Brain microvascular endothelial cell (primary cell): Measurements from ENCODE around the gene PARP16.

Experiments used
- DNase-seq: peaks from one replicate; pipeline ENCODE4 v3.0.0-alpha.2; 2020
- H3K27ac ChIP-seq: fragments of 250-450 bp; sonication (Bioruptor Pico); 2 replicates; pipeline ENCODE4 v1.5.1; 2020; ENCODE audit warnings: mild to moderate bottlenecking, moderate library complexity
- H3K27me3 ChIP-seq: fragments of 250-450 bp; sonication (Bioruptor Pico); replicated peaks from 2 replicates; pipeline ENCODE4 v1.5.1; 2020; ENCODE audit warnings: mild to moderate bottlenecking
- H3K36me3 ChIP-seq: fragments of 250-450 bp; sonication (Bioruptor Pico); replicated peaks from 2 replicates; pipeline ENCODE4 v1.5.1; 2020; ENCODE audit warnings: mild to moderate bottlenecking
- H3K4me3 ChIP-seq: 2 replicates; pipeline ENCODE4 v1.5.1; 2011; ENCODE audit warnings: low read depth, mild to moderate bottlenecking, control low read depth, low read length, moderate library complexity
- in situ Hi-C: cut with HindIII; loops from 2 replicates; pipeline ENCODE4 v1.10.0; 2017; ENCODE audit warnings: low sequenced_read_pairs, low pct_ligation_motif_present
- TF ChIP-seq, protein P1 (sequence below): IDR thresholded peaks from 2 replicates; pipeline ENCODE4 v1.5.1; 2011; ENCODE audit warnings: low read depth, mild to moderate bottlenecking, moderate library complexity, low read length, control low read depth, inconsistent platforms; ENCODE audit errors: missing control alignments

Gene PARP16

DNA sequence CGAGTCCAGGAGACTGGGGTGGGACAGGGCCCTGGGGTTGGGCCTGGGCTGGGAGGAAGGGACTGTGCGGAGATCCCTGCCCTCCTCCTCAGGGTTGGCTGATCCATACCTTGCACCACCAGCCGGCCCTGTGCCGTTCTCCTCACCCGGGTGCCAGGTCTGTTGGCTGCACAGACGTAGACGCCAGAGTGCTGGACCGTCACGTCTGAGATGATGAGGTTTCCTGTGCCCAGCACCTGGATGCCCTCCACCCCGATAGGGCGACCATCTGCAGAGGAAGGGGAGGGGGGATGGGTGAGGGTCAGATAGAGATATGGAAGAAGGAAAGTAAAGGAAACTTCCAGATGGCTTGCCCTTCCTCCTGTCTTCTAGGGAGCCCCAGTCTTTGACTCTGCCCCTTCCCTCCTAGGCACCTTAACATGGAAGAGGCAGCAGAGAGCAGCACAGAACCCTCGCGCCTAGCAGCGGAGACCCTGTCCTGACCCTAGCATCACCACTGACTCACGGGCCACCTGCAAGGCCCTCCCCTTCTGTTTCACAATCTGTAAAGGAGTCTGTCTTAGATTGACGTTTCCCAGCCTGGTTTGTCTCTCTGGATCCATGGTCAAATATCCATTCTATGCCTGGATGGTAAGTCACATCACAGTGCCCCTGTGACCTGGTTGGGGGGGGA is 46.6 kb upstream of the PARP16 start:
- in situ Hi-C loops = no loop called here
- Histone ChIP-seq H3K4me3 (no peak overlapping the region), H3K27me3 (no peaks in the 10 kb centered on the region), H3K36me3 (no peaks in the 10 kb centered on the region), H3K27ac (no peak overlapping the region)
- TF ChIP-seq, protein P1, sequence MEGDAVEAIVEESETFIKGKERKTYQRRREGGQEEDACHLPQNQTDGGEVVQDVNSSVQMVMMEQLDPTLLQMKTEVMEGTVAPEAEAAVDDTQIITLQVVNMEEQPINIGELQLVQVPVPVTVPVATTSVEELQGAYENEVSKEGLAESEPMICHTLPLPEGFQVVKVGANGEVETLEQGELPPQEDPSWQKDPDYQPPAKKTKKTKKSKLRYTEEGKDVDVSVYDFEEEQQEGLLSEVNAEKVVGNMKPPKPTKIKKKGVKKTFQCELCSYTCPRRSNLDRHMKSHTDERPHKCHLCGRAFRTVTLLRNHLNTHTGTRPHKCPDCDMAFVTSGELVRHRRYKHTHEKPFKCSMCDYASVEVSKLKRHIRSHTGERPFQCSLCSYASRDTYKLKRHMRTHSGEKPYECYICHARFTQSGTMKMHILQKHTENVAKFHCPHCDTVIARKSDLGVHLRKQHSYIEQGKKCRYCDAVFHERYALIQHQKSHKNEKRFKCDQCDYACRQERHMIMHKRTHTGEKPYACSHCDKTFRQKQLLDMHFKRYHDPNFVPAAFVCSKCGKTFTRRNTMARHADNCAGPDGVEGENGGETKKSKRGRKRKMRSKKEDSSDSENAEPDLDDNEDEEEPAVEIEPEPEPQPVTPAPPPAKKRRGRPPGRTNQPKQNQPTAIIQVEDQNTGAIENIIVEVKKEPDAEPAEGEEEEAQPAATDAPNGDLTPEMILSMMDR = no peak
- DNase-seq = no peak

DNA sequence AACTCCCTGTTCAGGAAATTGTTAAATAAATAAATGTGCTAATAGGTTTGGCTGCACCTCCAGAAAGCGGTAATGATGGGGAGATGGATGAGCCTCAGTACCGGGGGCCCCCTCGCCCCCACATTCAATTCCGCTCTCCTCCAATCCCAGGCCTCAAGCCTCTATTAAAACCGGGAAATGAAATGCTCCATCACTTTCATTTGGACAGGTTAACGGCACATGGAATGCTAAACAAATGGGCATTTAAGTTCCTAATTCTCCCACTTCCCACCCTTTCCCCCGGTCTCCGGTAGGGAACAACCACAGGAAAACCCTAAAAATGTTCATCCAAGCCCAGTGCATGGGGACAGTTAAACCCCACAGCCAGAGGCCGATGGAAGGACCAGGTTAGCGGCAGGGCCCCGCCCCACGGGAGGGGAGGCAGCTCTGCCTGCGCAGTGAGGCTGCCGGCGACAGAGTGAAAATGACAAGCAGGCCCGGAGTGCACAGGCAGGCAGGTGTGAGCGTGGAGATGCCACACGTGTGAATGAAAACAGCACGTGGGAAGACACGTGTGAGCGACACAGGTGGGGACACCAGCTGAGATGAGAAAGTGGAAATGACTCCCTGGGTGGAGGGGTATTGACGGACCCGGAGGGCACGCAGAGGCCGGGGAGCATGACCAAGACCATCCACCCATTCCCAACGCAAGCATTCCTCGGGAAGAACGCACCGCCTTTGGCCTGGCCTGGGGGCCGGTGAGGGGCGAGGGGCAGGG is 45.9 kb upstream of the PARP16 start:
- TF ChIP-seq, protein P1 = no peak
- Histone ChIP-seq H3K27me3 (no peaks in the 10 kb centered on the region), H3K36me3 (no peaks in the 10 kb centered on the region), H3K4me3 (no peak overlapping the region), H3K27ac (no peak overlapping the region)
- in situ Hi-C loops = no loop called here
- DNase-seq = no peak

DNA sequence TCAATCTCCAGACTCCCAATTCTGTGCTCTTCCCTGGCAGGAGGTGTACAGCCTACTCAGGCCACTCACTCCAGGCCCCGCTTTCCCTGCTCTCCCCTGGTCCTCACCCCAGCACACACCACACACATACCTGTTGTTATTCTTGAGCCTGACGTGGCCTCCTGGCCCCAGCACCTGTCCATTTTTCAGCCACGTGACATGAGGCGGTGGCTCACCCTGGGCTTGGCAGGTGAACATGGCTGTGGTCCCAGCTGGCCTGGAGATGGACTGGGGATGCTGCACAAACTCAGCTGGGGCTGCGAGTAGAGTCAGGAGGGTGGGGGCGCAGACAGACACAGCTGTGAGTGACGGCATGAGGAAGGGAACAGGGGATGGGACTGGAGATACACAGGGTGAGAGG is 45.1 kb upstream of the PARP16 start:
- no peak for DNase-seq
- Histone ChIP-seq H3K27ac (no peak overlapping the region), H3K36me3 (no peaks in the 10 kb centered on the region), H3K27me3 (no peaks in the 10 kb centered on the region), H3K4me3 (no peak overlapping the region)
- TF ChIP-seq, protein P1 = no peak
- in situ Hi-C loops = no loop called here

DNA sequence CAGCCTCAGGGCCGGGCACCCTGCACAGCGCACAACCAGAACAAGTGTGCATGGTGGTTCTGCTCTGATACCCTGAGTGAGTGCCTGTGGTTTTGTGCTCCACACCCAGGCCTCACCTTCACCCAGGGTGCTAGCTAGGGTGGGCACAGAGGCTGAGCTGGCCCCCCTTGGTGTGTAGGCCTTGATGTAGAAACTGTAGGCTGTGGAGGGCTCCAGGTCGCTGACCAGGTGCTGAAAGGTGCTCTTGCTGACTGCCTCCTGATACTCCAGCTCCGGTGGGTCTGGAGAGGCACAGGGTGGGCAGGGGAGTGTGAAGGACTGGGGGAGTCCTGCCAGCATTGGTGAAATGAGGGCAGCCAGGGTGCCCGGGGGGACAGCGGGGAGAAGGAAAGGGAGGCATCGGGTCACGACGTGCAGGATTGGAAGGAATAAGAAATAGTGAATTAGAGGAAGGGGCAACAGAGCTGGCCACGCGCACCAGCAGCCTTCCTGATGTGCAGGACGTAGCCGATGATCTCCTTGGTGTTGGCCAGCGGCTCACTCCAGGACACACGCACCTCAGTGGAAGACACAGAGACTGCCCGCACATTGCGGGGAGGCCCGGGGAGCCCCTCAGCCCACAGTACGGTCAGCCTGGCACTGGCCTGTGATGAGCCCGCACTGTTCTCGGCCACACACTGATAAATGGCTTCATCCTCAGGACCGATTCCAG is 44.4 kb upstream of the PARP16 start:
- H3K4me3 ChIP-seq = no peak overlapping the region
- no peak for DNase-seq
- in situ Hi-C loops = no loop called here
- H3K27me3 ChIP-seq = no peaks in the 10 kb centered on the region
- TF ChIP-seq, protein P1 = no peak
- H3K27ac ChIP-seq = no peak overlapping the region
- no peaks in the 10 kb centered on the region for H3K36me3 ChIP-seq

DNA sequence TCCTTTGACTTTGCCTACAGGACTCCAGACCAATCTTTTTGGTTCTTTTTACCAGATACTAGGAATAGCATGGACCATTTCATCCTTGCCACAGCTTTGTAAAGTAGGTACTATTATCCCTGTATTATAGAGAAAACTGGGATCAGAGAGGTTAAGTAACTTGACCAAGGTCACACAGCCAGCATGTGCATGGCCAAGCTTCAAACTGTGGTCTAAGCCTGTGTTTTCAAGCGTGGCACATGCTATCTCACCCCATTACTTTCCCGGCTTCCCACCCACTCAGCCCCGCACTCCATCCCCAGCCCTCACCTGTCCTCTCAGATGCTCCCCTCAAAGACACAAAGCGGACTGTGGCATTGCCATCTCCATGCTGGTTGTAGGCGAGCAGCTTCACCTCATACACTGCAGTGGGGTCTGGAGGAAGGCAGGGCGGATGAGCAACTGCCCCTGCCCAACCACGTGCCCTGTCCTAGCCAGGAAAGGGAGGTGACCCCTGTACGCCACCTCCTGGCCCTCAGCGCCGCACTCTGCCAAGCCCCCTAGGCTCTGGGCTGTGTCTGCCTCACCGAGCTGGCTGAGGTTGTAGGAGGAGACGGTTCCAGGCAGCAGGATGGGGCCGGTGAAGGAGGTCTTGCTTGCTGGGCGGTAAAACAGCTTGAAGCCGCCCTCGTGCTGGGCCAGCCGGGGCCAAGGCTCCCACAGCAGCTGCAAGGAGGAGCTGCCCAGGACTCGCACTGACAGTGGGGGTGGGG is 43.5 kb upstream of the PARP16 start:
- Histone ChIP-seq H3K27me3 (no peaks in the 10 kb centered on the region), H3K4me3 (no peak overlapping the region), H3K36me3 (no peaks in the 10 kb centered on the region), H3K27ac (no peak overlapping the region)
- TF ChIP-seq, protein P1 = no peak
- no peak for DNase-seq
- in situ Hi-C loops = no loop called here
